ENCODE results near the gene PCSK9.

DNA sequence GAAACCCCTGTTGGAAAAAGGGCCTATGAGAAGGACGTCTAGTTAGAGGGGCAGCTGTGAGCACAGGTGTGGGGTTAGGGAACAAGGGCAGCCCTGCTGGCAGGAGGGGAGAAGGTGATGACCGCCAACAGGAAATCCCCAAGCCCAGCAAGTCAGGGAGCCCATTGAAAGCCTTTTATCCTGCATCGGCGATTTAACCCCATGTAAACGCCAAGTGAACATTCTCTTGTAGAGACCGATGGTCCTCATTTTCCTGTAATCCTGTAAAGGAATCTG, 41.7 kb upstream of the PCSK9 start:
- TF ChIP-seq, protein P1, sequence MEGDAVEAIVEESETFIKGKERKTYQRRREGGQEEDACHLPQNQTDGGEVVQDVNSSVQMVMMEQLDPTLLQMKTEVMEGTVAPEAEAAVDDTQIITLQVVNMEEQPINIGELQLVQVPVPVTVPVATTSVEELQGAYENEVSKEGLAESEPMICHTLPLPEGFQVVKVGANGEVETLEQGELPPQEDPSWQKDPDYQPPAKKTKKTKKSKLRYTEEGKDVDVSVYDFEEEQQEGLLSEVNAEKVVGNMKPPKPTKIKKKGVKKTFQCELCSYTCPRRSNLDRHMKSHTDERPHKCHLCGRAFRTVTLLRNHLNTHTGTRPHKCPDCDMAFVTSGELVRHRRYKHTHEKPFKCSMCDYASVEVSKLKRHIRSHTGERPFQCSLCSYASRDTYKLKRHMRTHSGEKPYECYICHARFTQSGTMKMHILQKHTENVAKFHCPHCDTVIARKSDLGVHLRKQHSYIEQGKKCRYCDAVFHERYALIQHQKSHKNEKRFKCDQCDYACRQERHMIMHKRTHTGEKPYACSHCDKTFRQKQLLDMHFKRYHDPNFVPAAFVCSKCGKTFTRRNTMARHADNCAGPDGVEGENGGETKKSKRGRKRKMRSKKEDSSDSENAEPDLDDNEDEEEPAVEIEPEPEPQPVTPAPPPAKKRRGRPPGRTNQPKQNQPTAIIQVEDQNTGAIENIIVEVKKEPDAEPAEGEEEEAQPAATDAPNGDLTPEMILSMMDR (IDR thresholded peaks at IDR 0.05): no peak
- TF ChIP-seq SIN3A (IDR thresholded peaks at IDR 0.05; ENCODE audit: borderline replicate concordance, insufficient read depth, low read depth, low read length) (no peak), POLR2AphosphoS5 (IDR thresholded peaks at IDR 0.05; ENCODE audit: low read depth, low read length) (no peak)
- TF ChIP-seq, protein P2, sequence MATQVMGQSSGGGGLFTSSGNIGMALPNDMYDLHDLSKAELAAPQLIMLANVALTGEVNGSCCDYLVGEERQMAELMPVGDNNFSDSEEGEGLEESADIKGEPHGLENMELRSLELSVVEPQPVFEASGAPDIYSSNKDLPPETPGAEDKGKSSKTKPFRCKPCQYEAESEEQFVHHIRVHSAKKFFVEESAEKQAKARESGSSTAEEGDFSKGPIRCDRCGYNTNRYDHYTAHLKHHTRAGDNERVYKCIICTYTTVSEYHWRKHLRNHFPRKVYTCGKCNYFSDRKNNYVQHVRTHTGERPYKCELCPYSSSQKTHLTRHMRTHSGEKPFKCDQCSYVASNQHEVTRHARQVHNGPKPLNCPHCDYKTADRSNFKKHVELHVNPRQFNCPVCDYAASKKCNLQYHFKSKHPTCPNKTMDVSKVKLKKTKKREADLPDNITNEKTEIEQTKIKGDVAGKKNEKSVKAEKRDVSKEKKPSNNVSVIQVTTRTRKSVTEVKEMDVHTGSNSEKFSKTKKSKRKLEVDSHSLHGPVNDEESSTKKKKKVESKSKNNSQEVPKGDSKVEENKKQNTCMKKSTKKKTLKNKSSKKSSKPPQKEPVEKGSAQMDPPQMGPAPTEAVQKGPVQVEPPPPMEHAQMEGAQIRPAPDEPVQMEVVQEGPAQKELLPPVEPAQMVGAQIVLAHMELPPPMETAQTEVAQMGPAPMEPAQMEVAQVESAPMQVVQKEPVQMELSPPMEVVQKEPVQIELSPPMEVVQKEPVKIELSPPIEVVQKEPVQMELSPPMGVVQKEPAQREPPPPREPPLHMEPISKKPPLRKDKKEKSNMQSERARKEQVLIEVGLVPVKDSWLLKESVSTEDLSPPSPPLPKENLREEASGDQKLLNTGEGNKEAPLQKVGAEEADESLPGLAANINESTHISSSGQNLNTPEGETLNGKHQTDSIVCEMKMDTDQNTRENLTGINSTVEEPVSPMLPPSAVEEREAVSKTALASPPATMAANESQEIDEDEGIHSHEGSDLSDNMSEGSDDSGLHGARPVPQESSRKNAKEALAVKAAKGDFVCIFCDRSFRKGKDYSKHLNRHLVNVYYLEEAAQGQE (IDR thresholded peaks at IDR 0.05; ENCODE audit: insufficient read depth in 1 of 2, low read depth in 2 of 2, low read length in 1 of 2): no peak

All from Panc1 (cell line).